Activated naive CD8-positive, alpha-beta T cell treated with anti-CD3 and anti-CD28 coated beads, Interleukin-2, amount 10 ng/mL, durations not matched to agents 7 days and 5 days (primary cell): ENCODE data around the gene GNA15. TPM values are rescaled to one million over a fixed set of nuclear protein-coding genes. Genes with fewer than 3 reads are reported as not detected.

Source experiments
- ATAC-seq: fragments of 150-1000 bp; cut with Tn5 transposase; one replicate; pipeline ENCODE4 v1.10.0; 2021; ENCODE audit warnings: low read depth, moderate library complexity
- POLR2A ChIA-PET: fragments of 350-600 bp; sonication (Branson Sonifier 250); formaldehyde crosslinking; loops from one replicate; lab custom pipeline; 2021; ENCODE audit warnings: antibody characterized with exemption; lab: Charles Lee
- DNase-seq: peaks from one replicate; pipeline ENCODE4 v3.0.0; 2021
- H3K27ac Mint-ChIP-seq: one replicate; pipeline ENCODE4 v1.8.0; 2022; ENCODE audit warnings: mild to moderate bottlenecking, mixed read lengths
- H3K27me3 Mint-ChIP-seq: one replicate; pipeline ENCODE4 v1.8.0; 2022; ENCODE audit warnings: mild to moderate bottlenecking, moderate library complexity, mixed read lengths
- H3K36me3 Mint-ChIP-seq: one replicate; pipeline ENCODE4 v1.8.0; 2021; ENCODE audit warnings: mild to moderate bottlenecking, mixed read lengths
- H3K4me1 Mint-ChIP-seq: one replicate; pipeline ENCODE4 v1.8.0; 2021; ENCODE audit warnings: mixed read lengths
- H3K4me3 Mint-ChIP-seq: one replicate; pipeline ENCODE4 v1.8.0; 2022; ENCODE audit warnings: mild to moderate bottlenecking, moderate library complexity, mixed read lengths
- H3K9me3 Mint-ChIP-seq: one replicate; pipeline ENCODE4 v1.8.0; 2021; ENCODE audit warnings: mixed read lengths
- total RNA-seq, 2 experiments: library from RNA; stranded (reverse); gene quantifications; one replicate each; pipeline ENCODE4 v1.2.3, GENCODE V29; 2021

The GNA15 gene
- total RNA-seq, 2 experiments from 2014 or later = 17.9 to 19.5 TPM

DNA sequence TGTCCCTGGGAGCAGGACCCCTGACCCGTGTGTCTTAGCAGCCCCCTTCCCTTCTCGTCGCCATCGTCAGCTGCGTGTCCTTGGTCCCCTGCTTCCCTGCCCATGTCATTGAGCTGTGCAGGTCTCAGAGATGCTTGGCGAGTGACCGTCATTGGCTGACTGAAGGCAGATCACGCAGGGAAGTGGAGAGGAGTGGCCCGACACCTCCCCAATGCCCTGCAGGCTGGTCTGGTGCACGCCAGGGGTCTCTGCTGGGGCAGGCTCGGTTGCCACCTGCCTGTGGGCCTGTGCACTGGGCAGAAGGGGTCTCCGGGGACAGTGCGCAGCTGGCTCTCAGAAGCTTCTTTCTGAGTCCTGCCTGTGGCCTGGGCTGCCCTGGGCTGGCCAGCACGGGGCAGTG lies 35.5 kb upstream of the GNA15 start:
- POLR2A ChIA-PET = interaction anchor here (0.5 kb wide), 1 partner anchor 1123 kb away, joined by 3 read pairs; no protein-coding TSS in a partner anchor

DNA sequence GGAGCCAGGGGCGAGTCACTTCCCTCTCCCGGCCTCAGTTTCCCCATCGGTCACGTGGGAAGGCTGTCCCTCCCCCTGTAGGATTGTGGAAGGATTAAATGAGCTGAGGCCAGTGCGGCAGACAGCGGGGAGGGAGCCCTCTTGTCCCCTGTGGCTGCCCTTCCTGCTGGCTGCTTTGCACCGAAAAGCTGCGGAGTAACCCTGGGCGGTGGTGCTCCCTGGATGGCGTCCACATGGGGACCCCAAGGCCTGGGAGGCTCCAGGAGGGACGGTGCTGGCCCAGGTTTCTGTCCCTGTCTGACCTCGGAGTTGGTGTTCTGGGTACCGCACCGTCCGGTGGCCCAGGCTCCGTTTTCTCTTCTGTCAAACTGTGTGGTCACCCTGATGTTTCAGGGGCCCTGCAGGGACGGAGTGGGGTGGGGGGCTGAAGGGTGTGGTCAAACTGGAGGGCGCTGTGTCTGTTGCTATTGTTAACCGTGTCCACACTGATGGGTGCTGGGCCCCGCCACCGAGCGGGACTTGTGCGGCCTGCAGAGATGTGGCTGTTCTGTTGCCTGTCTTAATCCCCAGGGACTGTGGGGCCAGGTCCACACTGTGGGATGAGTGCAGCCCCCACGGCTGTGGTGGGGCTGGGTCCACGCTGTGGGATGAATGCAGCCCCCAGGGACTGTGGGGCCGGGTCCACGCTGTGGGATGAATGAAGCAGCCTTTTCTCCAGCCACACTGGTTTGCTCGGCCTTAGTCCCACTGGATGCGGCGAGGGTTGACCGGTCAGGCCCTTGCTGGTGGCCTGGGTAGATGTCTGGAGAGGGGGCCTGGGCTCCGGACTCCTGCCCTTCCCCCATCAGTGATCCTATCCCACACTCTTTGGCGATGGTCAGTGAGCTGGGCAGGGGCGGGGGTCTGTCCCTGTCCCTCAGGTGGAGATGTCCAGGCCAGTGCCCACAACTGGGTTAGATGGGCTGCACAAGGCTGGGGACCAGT lies 34.8 kb upstream of the GNA15 start:
- H3K27ac Mint-ChIP-seq = no peak overlapping the region
- H3K9me3 Mint-ChIP-seq = no peaks in the 10 kb centered on the region
- H3K4me1 Mint-ChIP-seq = peaks cover 9% of the 10 kb centered on the region
- no peak overlapping the region for H3K4me3 Mint-ChIP-seq
- DNase-seq (no peak), ATAC-seq (no peak)
- POLR2A ChIA-PET = no interaction called here
- H3K27me3 Mint-ChIP-seq = peaks cover 16% of the 10 kb centered on the region
- H3K36me3 Mint-ChIP-seq = no peaks in the 10 kb centered on the region

More for the DNA sequence above, 35.5 kb upstream of the GNA15 start:
- no peaks in the 10 kb centered on the region for H3K36me3 Mint-ChIP-seq
- no peak overlapping the region for H3K27ac Mint-ChIP-seq
- ATAC-seq = no peak
- H3K4me3 Mint-ChIP-seq = no peak overlapping the region
- peaks cover 23% of the 10 kb centered on the region for H3K27me3 Mint-ChIP-seq
- H3K4me1 Mint-ChIP-seq = peaks cover 15% of the 10 kb centered on the region
- DNase-seq = no peak
- H3K9me3 Mint-ChIP-seq = no peaks in the 10 kb centered on the region

DNA sequence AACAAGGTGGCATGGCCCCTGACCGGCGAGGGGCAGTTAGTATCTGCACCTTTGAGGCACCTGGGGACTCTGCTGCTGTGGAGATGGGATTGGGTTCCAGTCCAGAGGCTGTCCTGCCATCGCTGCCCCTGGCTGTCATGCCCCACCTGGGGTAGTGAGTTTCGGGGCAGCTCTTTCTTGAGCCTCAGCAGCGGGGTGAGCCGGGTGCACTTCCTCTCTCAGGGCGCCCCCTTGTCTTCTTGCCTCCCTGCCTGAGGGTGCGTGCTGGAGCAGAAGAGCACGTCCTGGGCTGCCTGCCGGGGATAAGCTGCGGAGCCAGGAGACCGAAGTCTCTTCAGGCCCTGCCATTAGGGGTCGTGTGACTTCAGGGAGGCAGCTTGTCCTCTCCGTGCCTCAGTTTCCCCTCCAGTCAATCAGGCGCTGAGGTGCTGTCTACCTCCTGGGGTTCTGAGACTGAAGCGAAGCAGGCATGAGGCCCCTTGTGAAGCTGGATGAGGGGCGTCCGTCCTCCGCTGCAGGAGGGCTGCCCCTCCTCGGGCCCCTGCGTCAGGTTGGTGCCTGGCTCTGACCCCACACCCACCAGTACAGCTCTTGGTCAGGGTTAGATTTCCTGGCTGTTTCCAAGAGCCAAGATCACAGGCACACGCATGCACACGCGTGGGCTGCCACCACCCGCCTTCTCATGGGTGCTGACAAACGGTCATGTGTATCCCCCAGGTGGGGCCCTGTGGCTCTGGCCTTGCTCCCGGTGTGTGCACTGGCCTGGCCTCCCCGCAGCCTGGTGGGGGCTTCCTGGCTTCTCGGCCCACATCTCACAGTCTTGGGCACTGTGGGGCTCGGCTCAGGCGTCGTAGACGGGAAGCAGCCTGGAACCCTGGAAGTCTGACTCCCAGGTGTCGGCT lies 33.3 kb upstream of the GNA15 start:
- no peak overlapping the region for H3K4me3 Mint-ChIP-seq
- H3K27ac Mint-ChIP-seq = no peak overlapping the region
- DNase-seq (no peak), ATAC-seq (no peak)
- no peaks in the 10 kb centered on the region for H3K9me3 Mint-ChIP-seq
- POLR2A ChIA-PET = interaction anchor here (1.4 kb wide), 1 partner anchor 140 kb away, joined by 5 read pairs; no protein-coding TSS in a partner anchor
- H3K36me3 Mint-ChIP-seq = no peaks in the 10 kb centered on the region
- peaks cover 9% of the 10 kb centered on the region for H3K27me3 Mint-ChIP-seq
- H3K4me1 Mint-ChIP-seq = peaks cover 9% of the 10 kb centered on the region

DNA sequence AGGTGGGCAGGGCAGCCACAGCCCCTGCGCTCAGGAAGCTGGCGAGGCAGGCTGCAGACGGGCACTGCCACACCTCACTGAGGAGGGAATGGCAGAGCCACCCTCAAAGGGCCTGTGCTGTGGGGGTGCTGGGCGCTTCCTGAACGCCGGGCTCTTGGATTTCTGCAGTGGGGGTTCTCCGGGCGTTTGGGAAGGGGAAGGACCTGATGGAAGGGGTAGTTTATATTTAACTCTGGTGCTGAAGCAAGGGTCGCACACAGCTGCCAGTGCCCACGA lies 31.2 kb upstream of the GNA15 start:
- DNase-seq = no peak
- Mint-ChIP-seq H3K4me1 (peaks cover 9% of the 10 kb centered on the region), H3K27ac (no peak overlapping the region), H3K36me3 (no peaks in the 10 kb centered on the region), H3K27me3 (peaks cover 5% of the 10 kb centered on the region), H3K4me3 (no peak overlapping the region), H3K9me3 (no peaks in the 10 kb centered on the region)
- POLR2A ChIA-PET = interaction anchor here (0.5 to 0.9 kb wide), 2 partner anchors 27 to 68 kb away, joined by 4 read pairs; no protein-coding TSS in a partner anchor
- ATAC-seq = no peak

DNA sequence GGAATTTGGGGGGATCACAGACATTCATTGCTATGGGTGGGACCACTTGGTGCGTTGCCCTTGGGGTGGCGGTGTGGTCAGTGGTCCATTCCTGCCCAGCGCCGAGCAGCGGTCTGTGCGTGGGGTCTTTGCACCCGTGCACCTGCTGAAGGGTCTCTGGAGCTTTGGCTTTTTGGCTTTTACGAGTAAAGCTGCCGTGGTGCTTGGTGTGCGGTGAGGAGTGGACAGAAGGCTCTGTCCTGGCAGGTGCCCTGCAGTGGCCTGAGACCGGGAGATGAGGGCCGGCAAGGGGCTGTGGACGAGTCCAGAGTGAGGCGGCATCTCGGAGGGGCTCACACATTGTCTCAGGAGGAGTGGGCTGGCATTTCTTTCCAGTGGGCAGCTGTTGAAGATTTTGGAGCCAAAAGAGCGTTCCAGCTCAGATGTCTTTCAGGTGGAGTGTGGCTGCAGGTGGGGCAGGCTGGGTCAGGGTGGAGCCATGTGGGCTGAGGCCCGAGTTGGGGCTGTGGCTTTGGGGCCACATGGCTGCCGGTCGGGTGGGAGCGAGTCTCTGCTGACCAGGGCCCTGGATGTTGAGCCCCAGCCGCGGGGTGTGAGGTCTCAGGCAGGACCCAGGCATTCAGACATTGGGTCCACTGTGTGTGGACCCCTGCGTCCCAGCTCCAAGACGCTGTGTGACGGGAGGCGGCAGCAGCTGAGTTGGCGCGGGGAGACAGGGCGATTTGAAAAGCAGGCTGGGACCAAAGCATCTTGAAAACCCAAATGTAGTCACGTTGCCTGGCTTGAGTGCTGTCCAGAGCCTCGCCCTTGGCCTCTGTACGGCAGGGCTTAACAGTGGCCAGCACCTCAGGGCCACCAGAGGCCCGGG lies 30.0 kb upstream of the GNA15 start:
- POLR2A ChIA-PET = no interaction called here
- no peak for DNase-seq
- no peak overlapping the region for H3K4me3 Mint-ChIP-seq
- H3K27me3 Mint-ChIP-seq = peaks cover 5% of the 10 kb centered on the region
- ATAC-seq = no peak
- peaks cover 9% of the 10 kb centered on the region for H3K4me1 Mint-ChIP-seq
- no peaks in the 10 kb centered on the region for H3K36me3 Mint-ChIP-seq
- no peaks in the 10 kb centered on the region for H3K9me3 Mint-ChIP-seq
- no peak overlapping the region for H3K27ac Mint-ChIP-seq

DNA sequence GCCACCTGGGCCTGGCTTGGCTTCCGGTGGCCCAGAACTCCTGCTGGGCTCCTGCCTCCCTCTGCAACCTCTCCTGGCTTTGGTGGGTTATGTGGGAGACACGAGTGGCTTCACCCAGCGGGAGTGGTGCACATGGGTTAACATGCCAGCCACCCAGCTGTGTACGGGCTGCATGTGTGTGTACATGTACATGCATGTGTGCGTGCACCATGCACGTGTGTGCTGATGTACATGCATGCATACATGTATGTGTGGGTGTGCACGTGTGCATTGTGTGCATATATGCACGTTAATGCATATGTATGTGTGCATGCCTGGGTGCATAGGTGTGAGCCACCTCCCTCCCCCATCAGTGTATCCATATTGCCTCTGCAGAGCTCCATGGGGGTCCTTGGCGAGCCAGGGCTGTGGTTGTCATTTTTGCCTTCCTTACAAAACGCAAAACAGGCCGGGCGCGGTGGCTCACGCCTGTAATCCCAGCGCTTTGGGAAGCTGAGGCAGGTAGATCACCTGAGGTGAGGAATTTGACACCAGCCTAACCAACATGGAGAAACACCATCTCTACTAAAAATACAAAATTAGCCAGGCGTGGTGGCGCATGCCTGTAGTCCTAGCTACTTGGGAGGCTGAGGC lies 29.2 kb upstream of the GNA15 start:
- POLR2A ChIA-PET = no interaction called here
- H3K27me3 Mint-ChIP-seq = peaks cover 5% of the 10 kb centered on the region
- H3K27ac Mint-ChIP-seq = no peak overlapping the region
- H3K9me3 Mint-ChIP-seq = no peaks in the 10 kb centered on the region
- ATAC-seq (no peak), DNase-seq (no peak)
- no peaks in the 10 kb centered on the region for H3K36me3 Mint-ChIP-seq
- H3K4me1 Mint-ChIP-seq = peaks cover 9% of the 10 kb centered on the region
- no peak overlapping the region for H3K4me3 Mint-ChIP-seq

DNA sequence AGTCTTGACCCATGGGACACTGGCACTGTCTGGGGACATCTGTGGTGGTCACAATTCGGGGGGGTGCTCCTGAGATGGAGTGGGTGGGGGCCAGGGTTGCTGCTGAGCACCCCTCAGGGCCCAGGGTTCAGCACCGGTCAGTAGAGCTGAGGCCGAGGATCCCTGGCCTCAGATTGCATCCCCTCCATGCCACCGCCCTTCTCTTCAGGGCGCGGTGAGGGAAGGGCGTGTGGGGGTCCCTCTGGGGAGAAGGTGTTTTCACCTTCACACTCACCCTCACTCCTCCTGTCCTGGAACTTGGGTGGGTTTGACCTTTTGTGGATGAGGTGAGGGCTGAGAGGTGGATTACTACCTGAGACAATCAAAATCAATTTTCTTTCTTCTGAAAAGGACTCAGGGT lies 28.2 kb upstream of the GNA15 start:
- no peak for ATAC-seq
- Mint-ChIP-seq H3K27ac (no peak overlapping the region), H3K4me1 (peaks cover 10% of the 10 kb centered on the region), H3K4me3 (no peak overlapping the region), H3K36me3 (no peaks in the 10 kb centered on the region), H3K27me3 (peaks cover 2% of the 10 kb centered on the region), H3K9me3 (no peaks in the 10 kb centered on the region)
- POLR2A ChIA-PET = no interaction called here
- no peak for DNase-seq

DNA sequence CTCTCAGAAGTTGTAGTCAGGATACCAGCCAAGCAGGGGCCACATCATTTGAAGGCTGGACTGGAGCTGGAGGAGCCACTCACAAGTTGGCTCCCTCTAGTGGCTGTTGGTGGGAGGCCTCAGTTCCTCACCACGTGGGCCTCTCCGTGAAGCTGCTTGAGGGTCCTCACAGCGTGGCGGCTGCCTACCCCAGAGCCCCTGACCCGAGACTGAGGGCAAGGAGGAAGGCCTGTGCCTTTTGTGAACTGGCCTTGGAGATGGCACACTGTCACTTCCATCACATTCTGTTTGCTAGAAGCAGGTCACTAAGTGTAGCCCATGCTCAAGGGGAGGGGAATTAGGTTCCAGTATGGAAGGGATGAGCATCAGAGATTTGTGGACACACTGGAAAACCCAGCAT lies 27.1 kb upstream of the GNA15 start:
- no peak overlapping the region for H3K27ac Mint-ChIP-seq

DNA sequence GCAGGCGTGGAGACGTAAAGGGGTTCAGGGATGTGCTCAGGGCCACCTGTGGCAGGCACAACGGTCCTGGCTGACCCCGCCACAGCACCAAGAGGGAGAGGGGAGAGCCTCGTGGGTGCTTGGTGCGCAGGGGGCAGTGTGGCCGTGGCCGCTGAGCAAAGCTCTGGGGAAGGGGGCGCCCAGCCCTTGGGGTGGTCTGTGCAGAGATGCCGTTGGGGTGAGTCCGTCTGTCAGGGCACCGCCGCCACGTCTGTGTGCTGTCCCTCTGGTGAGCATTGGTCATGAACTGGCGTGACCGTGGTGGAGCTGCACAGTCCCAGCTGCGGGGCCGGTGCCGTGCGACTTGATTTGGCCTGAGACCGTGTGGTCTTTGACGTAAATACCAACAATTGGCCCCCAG lies 26.3 kb upstream of the GNA15 start:
- POLR2A ChIA-PET = no interaction called here
- H3K36me3 Mint-ChIP-seq = no peaks in the 10 kb centered on the region
- H3K4me1 Mint-ChIP-seq = peaks cover 6% of the 10 kb centered on the region
- no peaks in the 10 kb centered on the region for H3K9me3 Mint-ChIP-seq
- H3K27ac Mint-ChIP-seq = no peak overlapping the region
- H3K4me3 Mint-ChIP-seq = no peak overlapping the region
- DNase-seq (no peak), ATAC-seq (no peak)
- H3K27me3 Mint-ChIP-seq = peaks cover 2% of the 10 kb centered on the region

More for the DNA sequence above, 27.1 kb upstream of the GNA15 start:
- Mint-ChIP-seq H3K9me3 (no peaks in the 10 kb centered on the region), H3K4me3 (no peak overlapping the region), H3K36me3 (no peaks in the 10 kb centered on the region), H3K27me3 (peaks cover 2% of the 10 kb centered on the region), H3K4me1 (peaks cover 10% of the 10 kb centered on the region)
- POLR2A ChIA-PET = interaction anchor here (0.6 to 1.0 kb wide), 2 partner anchors 144 to 158 kb away, joined by 3 to 7 read pairs; no protein-coding TSS in a partner anchor
- DNase-seq = peak; percentile 70
- ATAC-seq = peak; percentile 63

DNA sequence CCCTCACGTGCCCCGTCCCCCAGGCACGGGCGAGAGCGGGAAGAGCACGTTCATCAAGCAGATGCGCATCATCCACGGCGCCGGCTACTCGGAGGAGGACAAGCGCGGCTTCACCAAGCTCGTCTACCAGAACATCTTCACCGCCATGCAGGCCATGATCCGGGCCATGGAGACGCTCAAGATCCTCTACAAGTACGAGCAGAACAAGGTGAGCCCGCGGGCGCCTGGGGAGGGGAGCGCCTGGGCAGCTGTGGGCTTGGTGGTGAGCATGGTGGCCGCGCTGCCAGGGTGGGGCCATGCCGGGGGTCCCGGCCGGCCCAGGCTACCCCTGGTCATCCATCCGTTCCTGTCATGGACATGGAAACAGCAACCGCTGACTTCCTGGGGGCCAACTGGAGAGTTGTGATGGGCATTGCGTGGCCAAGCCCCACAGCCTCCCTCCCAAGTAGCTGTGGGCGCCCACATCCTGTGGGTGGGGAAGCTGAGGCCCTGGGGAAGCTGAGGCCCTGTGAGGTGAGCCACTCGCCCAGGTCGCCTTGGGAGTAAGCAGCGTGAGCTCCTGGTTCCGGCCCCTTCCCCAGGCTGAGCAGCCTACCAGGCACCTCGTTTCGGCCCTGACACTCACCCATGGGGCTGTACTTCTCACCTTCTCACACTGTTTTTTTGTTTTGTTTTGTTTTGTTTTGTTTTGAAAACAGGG lies 25.6 kb upstream of the GNA15 start:
- Mint-ChIP-seq H3K4me1 (peaks cover 6% of the 10 kb centered on the region), H3K27me3 (peaks cover 2% of the 10 kb centered on the region), H3K27ac (no peak overlapping the region), H3K36me3 (no peaks in the 10 kb centered on the region), H3K4me3 (no peak overlapping the region), H3K9me3 (no peaks in the 10 kb centered on the region)
- no peak for DNase-seq
- no peak for ATAC-seq
- POLR2A ChIA-PET = interaction anchor here (0.5 kb wide), 1 partner anchor 105 kb away, joined by 3 read pairs; no protein-coding TSS in a partner anchor

DNA sequence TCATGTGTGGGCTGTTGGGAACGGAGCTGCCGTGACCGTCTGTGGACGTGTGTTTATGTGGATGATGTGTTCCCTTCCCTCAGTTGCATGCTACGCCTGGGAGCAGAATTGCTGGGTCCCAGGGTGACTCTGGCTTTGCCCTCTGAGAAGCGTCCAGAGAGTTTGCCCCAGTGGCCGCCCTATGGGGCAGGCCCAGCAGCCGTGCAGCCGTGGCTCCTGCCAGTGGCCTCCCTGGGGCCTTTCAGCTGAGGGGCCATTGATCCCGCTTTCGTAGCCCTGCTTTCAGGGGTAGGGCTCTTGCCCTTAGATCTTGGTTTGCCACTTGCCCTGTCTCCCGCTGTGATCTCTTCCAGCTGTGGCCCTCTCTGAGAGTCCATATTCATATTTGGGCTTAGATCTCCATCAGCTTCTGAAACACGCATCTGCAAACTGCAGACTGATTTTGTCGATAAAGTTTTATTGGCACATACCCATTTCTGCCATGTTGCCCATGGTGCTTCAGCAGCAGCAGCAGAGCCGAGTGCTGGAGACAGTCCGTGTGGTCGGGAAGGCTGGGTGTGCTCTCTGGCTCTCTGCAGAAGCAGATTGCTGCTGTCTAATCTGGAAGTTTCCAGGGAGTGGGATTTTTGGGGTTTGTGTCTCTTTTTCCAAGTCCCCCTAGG lies 24.1 kb upstream of the GNA15 start:
- POLR2A ChIA-PET = interaction anchor here (0.6 kb wide), 1 partner anchor 104 kb away, joined by 3 read pairs; no protein-coding TSS in a partner anchor
- Mint-ChIP-seq H3K27me3 (peaks cover 2% of the 10 kb centered on the region), H3K36me3 (no peaks in the 10 kb centered on the region), H3K4me3 (no peak overlapping the region), H3K4me1 (peaks cover 6% of the 10 kb centered on the region), H3K9me3 (no peaks in the 10 kb centered on the region), H3K27ac (no peak overlapping the region)
- DNase-seq (no peak), ATAC-seq (no peak)
